A204.1 (cell line): ENCODE results near the gene ACSL6.

Experiments
- FAIRE-seq: peaks from 2 replicates; lab custom pipeline; 2012; peaks lifted over from hg19 to GRCh38; lab: Jason Lieb, UNC

ACSL6 gene

GRCh38 chr5:132017316-132017715, 5.9 kb upstream of the ACSL6 start:
- FAIRE-seq, result no peak

- FAIRE-seq, result no peak
Measured at GRCh38 chr5:132016721-132017250, 5.3 kb upstream of the ACSL6 start.

- FAIRE-seq, result no peak
Measured at GRCh38 chr5:132013711-132014110, 2.3 kb upstream of the ACSL6 start.

- no peak for FAIRE-seq
Measured at GRCh38 chr5:132013006-132013689, 1.7 kb upstream of the ACSL6 start.

GRCh38 chr5:132012371-132013005, 1.0 kb upstream of the ACSL6 start:
- FAIRE-seq, result no peak

GRCh38 chr5:132010989-132011621, 353 bp downstream of the ACSL6 start:
- no peak for FAIRE-seq

GRCh38 chr5:132010645-132010988, 841 bp downstream of the ACSL6 start:
- no peak for FAIRE-seq

GRCh38 chr5:132009706-132010405, 1.6 kb downstream of the ACSL6 start:
- no peak for FAIRE-seq

- FAIRE-seq, result no peak
Measured at GRCh38 chr5:132008961-132009680, 2.3 kb downstream of the ACSL6 start.

GRCh38 chr5:132008163-132008473, 3.3 kb downstream of the ACSL6 start:
- FAIRE-seq, result no peak

GRCh38 chr5:132007399-132008162, 3.9 kb downstream of the ACSL6 start:
- no peak for FAIRE-seq

- FAIRE-seq, result no peak
Measured at GRCh38 chr5:132006331-132007120, 4.9 kb downstream of the ACSL6 start.

GRCh38 chr5:132005591-132005990, 5.9 kb downstream of the ACSL6 start:
- FAIRE-seq, result no peak

- FAIRE-seq, result no peak
Measured at GRCh38 chr5:132003982-132004381, 7.5 kb downstream of the ACSL6 start.

- no peak for FAIRE-seq
Measured at GRCh38 chr5:132003170-132003744, 8.2 kb downstream of the ACSL6 start.

GRCh38 chr5:132002757-132003156, 8.7 kb downstream of the ACSL6 start:
- FAIRE-seq, result no peak

GRCh38 chr5:132001647-132002561, 9.6 kb downstream of the ACSL6 start:
- FAIRE-seq, result no peak

GRCh38 chr5:132000677-132001453, 10.6 kb downstream of the ACSL6 start:
- FAIRE-seq, result no peak

- no peak for FAIRE-seq
Measured at GRCh38 chr5:132000241-132000490, 11.3 kb downstream of the ACSL6 start.
